Measurements from ENCODE around the gene ANGEL1. TPM values are rescaled to one million over a fixed set of nuclear protein-coding genes. Genes with fewer than 3 reads are reported as not detected.

ANGEL1 gene, protein sequence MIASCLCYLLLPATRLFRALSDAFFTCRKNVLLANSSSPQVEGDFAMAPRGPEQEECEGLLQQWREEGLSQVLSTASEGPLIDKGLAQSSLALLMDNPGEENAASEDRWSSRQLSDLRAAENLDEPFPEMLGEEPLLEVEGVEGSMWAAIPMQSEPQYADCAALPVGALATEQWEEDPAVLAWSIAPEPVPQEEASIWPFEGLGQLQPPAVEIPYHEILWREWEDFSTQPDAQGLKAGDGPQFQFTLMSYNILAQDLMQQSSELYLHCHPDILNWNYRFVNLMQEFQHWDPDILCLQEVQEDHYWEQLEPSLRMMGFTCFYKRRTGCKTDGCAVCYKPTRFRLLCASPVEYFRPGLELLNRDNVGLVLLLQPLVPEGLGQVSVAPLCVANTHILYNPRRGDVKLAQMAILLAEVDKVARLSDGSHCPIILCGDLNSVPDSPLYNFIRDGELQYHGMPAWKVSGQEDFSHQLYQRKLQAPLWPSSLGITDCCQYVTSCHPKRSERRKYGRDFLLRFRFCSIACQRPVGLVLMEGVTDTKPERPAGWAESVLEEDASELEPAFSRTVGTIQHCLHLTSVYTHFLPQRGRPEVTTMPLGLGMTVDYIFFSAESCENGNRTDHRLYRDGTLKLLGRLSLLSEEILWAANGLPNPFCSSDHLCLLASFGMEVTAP
- 6.9 to 8.2 TPM (median 7.2 TPM) in 5 replicates for total RNA-seq (2022; extraction: Qiagen RNA extraction)

DNA sequence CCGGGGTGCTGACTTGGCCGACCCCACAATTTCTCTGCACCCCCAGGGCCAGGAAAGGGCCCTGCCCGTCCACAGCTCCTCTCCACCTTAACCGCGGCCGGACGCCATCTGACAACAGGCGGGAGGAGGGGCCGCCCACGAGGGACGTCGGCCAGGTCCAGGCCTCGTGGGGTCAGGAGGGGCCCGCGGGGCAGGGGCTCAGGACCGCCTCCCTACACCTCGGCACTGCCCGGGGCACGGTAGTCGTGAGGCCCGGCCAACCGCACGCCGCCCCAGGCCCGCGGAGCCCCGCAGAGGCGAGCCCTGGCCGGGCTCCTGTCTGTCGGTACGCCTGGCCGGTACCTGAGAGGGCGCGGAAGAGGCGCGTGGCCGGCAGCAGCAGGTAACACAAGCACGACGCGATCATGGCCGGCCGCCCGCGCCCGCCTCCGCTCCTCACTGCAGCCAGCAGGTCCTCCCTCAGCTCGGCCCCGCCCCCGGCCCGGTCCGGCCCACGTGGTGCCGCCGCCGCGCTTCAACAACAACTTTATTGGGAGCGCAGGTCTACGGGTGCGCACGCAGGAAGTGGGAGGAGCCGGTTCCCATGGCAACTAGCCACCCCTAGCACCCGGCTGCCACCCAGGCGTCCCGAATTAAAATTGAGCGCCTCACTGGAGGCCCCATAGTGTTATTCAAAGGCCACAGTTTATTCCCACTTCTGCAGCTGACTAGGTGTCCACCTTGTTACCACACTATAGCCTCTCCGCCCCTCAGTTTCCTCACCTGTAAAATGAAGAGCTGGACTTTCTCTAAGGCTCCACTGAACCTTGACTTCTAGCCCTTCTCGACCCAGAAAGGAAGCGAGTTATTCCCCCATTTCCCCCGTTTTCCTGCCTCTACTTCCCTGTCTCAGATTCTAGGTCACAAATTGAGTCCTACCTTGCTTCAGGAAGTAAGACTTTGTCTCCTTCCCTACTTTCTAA lies at the start of gene ANGEL1:
Gene ANGEL1 (minus strand): TSS at position 461 of the 962 bp plus-strand sequence. CDS start 55 bp downstream, at position 406.

DNA sequence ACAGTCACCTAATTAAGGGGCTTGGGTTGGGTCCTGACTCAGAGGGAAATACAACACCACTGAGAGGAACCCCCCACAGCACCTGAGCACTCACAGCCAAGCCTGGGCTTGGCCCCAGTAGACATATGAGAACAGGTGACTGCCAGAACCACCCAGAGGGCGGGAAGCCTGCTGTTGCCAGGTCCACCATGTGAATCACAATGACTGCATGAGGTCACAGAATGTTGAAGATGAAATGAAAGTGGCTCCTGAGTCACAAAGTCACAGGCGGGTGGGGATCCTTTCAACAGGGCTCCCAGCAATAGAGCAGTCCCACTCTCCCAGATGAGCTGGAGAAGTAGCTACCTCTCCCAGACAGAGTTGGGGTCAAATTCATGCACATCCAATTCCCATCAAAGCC lies 13.4 kb upstream of the ANGEL1 start, which contains the start of gene LRRC74A:
Gene LRRC74A (plus strand): TSS at position 287 of the 400 bp plus-strand sequence. CDS start 290 bp downstream, outside the sequence.

DNA sequence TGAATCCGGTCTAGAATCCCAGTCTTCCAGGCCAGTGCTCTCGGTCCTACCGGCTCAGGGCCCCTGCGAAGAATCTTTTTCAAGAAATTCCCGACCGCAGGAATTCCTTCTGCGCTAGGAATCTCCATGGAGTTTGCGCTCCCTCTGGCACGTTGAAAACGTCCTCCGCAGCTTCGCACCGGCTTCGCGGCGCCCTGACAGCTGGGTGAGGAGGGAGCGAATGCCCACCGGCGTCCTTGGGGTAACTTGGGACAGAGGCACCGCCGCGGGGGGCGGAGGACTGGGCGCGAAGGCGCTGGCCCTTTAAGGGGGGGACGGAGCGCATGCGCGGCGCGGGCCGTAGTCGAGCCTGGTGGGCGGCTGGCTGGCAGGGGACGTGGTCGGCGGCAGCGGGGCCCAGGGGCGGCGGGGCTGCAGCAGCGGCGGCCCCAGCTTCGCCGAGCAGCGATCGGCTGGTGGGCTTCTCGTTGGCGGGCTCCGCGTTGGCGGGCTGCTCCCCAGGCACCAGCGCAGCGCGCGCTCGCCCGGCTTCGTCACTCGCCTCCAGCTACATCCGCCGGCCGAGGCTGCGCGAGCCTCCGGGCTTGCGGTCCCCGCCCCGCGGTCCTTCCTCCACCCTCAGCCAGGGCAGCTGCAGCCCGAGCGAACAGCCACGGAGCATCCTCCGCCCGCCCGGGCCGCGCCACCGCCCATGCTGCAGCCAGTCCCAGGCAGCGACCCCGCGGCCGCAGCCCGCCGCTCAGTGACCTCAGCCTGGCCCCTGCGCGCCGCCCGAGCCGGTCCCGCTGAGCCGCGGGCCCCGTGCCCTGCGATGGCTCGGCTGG lies 51.3 kb downstream of the ANGEL1 start, which contains the start of gene VASH1:
Gene VASH1 (plus strand): TSS at position 333 of the 824 bp plus-strand sequence. CDS start 1,354 bp downstream, outside the sequence.

Other genes starting within 250 kb of the ANGEL1 start
- 3.3 to 4.1 TPM (median 3.5 TPM) in 5 replicates for gene VASH1, start 51.4 kb downstream of the ANGEL1 start, total RNA-seq (2022; extraction: Qiagen RNA extraction)
- gene LRRC74A, start 13.5 kb upstream of the ANGEL1 start, total RNA-seq (2022; extraction: Qiagen RNA extraction): not detected in 5 replicates
- 12.8 to 17.9 TPM (median 17.1 TPM) in 5 replicates for gene IRF2BPL, start 215.8 kb upstream of the ANGEL1 start, total RNA-seq (2022; extraction: Qiagen RNA extraction)

Data from A549 treated with AZD2906 at 1 μM for 4 hours (cell line).